Kidney (tissue), 14 donors: Measurements from ENCODE around the gene TMA7. TPM values are rescaled to one million over a fixed set of nuclear protein-coding genes. Genes with fewer than 3 reads are reported as not detected.
"Not testable (repeated sequence)": the region's sequence is repeated elsewhere in the genome, so short reads cannot be mapped to it uniquely, and the experiment has no call there.

Source experiments
- DNase-seq, 5 donors: peaks; one replicate each; pipeline ENCODE4 v3.0.0-alpha.2; 2013 to 2020
- FAIRE-seq: peaks from 2 replicates; lab custom pipeline; 2012; peaks lifted over from hg19 to GRCh38; lab: Jason Lieb, UNC
- H3K27ac ChIP-seq, 2 donors: one replicate each; pipeline ENCODE4 v1.7.0; 2013; ENCODE audit warnings: low read depth in 2 of 2, low read length in 2 of 2, inconsistent platforms in 1 of 2
- H3K27me3 ChIP-seq: one replicate; pipeline ENCODE4 v1.7.1; 2013; ENCODE audit warnings: low read length, inconsistent platforms; ENCODE audit not compliant: control insufficient read depth, insufficient read depth
- H3K36me3 ChIP-seq, 3 donors: one replicate each; pipeline versions ENCODE4 v1.7.0 to v1.7.1; 2013; ENCODE audit warnings: low read length in 3 of 3, control low read depth in 1 of 3, inconsistent platforms in 1 of 3; ENCODE audit not compliant: insufficient read depth in 3 of 3, control insufficient read depth in 2 of 3
- H3K4me1 ChIP-seq, 3 donors: one replicate each; pipeline versions ENCODE4 v1.7.0 to v1.7.1; 2013; ENCODE audit warnings: low read length in 3 of 3, inconsistent platforms in 1 of 3, low read depth in 1 of 3; ENCODE audit not compliant: control insufficient read depth in 2 of 3, insufficient read depth in 2 of 3
- H3K4me3 ChIP-seq, 3 donors: one replicate each; pipeline versions ENCODE4 v1.7.0 to v1.8.1; 2013; ENCODE audit warnings: low read length in 3 of 3, control low read depth in 1 of 3, inconsistent platforms in 1 of 3
- H3K9ac ChIP-seq, 3 donors: one replicate each; pipeline versions ENCODE4 v1.7.0 to v1.7.1; 2013; ENCODE audit warnings: low read length in 3 of 3, control low read depth in 1 of 3, inconsistent platforms in 1 of 3
- H3K9me3 ChIP-seq, 3 donors: one replicate each; pipeline versions ENCODE4 v1.7.0 to v1.7.1; 2013; ENCODE audit warnings: low read length in 3 of 3, control low read depth in 1 of 3, inconsistent platforms in 1 of 3; ENCODE audit not compliant: control insufficient read depth in 2 of 3, insufficient read depth in 1 of 3
- CTCF ChIP-seq: IDR thresholded peaks from 3 replicates; pipeline ENCODE4 v1.5.1; 2012; ENCODE audit warnings: mild to moderate bottlenecking, moderate library complexity, borderline replicate concordance; ENCODE audit not compliant: insufficient read depth; ENCODE audit errors: extremely low read depth
- intact Hi-C: fragments of 100-400 bp; cut with DNase I; formaldehyde crosslinking; loops from one replicate; pipeline ENCODE4 v1.11.1; 2022
- polyA plus RNA-seq: library from polyadenylated mRNA; stranded (reverse); fragments of 350-450 nt; fragmentation: Illumina TruSeq; extraction: RNeasy Lipid Tissue Mini Kit (QIAGEN cat#74804); gene quantifications from one replicate; pipeline ENCODE4 v1.2.3, GENCODE V29; 2014; ENCODE audit warnings: low read depth, low replicate concordance; ENCODE audit not compliant: insufficient read depth
- total RNA-seq: library from RNA; stranded (reverse); fragmentation: NEBNext Ultra II Directional; extraction: Animal tissue kit (Norgen Biotek cat#: 25700); gene quantifications from one replicate; pipeline ENCODE4 v1.2.1, GENCODE V29; 2021
- donor health status: control.
- donor health status: control.
- donor health status: control.
- donor health status: control.
- donor health status: control.
- donor health status: DM: yes; HTN: yes; CAD: no.
- donor health status: Normal renal cell carcinoma (clear cell type).

TMA7 gene
- total and polyA plus RNA-seq, 2 donors from 2014 or later: 195 to 631 TPM

GRCh38 chr3:48399387-48400172 is 40.5 kb upstream of the TMA7 start:
- Histone ChIP-seq H3K9ac (no peak overlapping the region), H3K9me3 (no peaks in the 10 kb centered on the region), H3K27me3 (no peaks in the 10 kb centered on the region), H3K36me3 (peaks cover 0 to 7% (median 6%) of the 10 kb centered on the region in 3 donors), H3K4me1 (peaks cover 0 to 5% (median 3%) of the 10 kb centered on the region in 3 donors), H3K4me3 (no peak overlapping the region), H3K27ac (no peak overlapping the region)
- DNase-seq: peak in 2 of 5 donors; percentile 31 to 39
- FAIRE-seq: no peak
- no peak for TF ChIP-seq CTCF
- intact Hi-C loops: loop anchor here (5.0 kb wide), 1 partner anchor 38 kb away; no protein-coding TSS in a partner anchor

- no peak overlapping the region for H3K9ac ChIP-seq
- H3K27ac ChIP-seq: no peak overlapping the region
- H3K9me3 ChIP-seq: no peaks in the 10 kb centered on the region
- peaks cover 0 to 5% (median 3%) of the 10 kb centered on the region in 3 donors for H3K4me1 ChIP-seq
- FAIRE-seq: peak; percentile 21
- no peak overlapping the region for H3K4me3 ChIP-seq
- intact Hi-C loops: loop anchor here (5.0 kb wide), 1 partner anchor 36 kb away; no protein-coding TSS in a partner anchor
- peak; percentile 27 to 91 (median 64) for DNase-seq
- peaks cover 0 to 16% (median 9%) of the 10 kb centered on the region in 3 donors for H3K36me3 ChIP-seq
- H3K27me3 ChIP-seq: no peaks in the 10 kb centered on the region
- peak; percentile 87 for TF ChIP-seq CTCF
These were observed 39.1 kb upstream of the TMA7 start for GRCh38 chr3:48400824-48401433.

GRCh38 chr3:48401434-48401901 is 38.6 kb upstream of the TMA7 start:
- intact Hi-C loops: loop anchor here (5.0 kb wide), 1 partner anchor 36 kb away; no protein-coding TSS in a partner anchor
- FAIRE-seq, H3K9me3 ChIP-seq, H3K27ac ChIP-seq, H3K27me3 ChIP-seq, H3K9ac ChIP-seq, H3K4me3 ChIP-seq, H3K4me1 ChIP-seq: not testable (repeated sequence)
- H3K36me3 ChIP-seq: peaks cover 0 to 16% (median 14%) of the 10 kb centered on the region in 3 donors
- DNase-seq: peak in 2 of 5 donors; percentile 19 to 53

- TF ChIP-seq CTCF: no peak
- H3K4me1 ChIP-seq: peaks cover 0 to 5% (median 3%) of the 10 kb centered on the region in 3 donors
- no peak overlapping the region for H3K4me3 ChIP-seq
- H3K9me3 ChIP-seq: no peaks in the 10 kb centered on the region
- H3K36me3 ChIP-seq: peaks cover 0 to 23% (median 22%) of the 10 kb centered on the region in 3 donors
- intact Hi-C loops: loop anchor here (5.0 kb wide), 1 partner anchor 35 kb away; no protein-coding TSS in a partner anchor
- peak in 2 of 5 donors; percentile 32 to 95 for DNase-seq
- H3K27ac ChIP-seq: no peak overlapping the region
- no peaks in the 10 kb centered on the region for H3K27me3 ChIP-seq
- H3K9ac ChIP-seq: no peak overlapping the region
- no peak for FAIRE-seq
These were observed 37.8 kb upstream of the TMA7 start for GRCh38 chr3:48402281-48402732.
